Kidney epithelial cell (primary cell): ENCODE data around the gene ABHD8. TPM values are rescaled to one million over a fixed set of nuclear protein-coding genes. Genes with fewer than 3 reads are reported as not detected.

ENCODE experiments used
- DNase-seq: peaks from one replicate; pipeline ENCODE4 v3.0.0-alpha.2; 2010; ENCODE audit warnings: low read depth
- H3K27me3 ChIP-seq: 2 replicates; pipeline ENCODE4 v1.6.0; 2011; ENCODE audit warnings: low read length; ENCODE audit not compliant: control insufficient read depth, insufficient read depth
- H3K36me3 ChIP-seq: 2 replicates; pipeline ENCODE4 v1.5.1; 2011; ENCODE audit warnings: low read length; ENCODE audit not compliant: control insufficient read depth, insufficient read depth
- H3K4me3 ChIP-seq: 2 replicates; pipeline ENCODE4 v1.5.1; 2011; ENCODE audit warnings: low read depth, mild to moderate bottlenecking, control low read depth, low read length
- CTCF ChIP-seq: IDR thresholded peaks from 2 replicates; pipeline ENCODE4 v1.5.1; 2011; ENCODE audit warnings: mild to moderate bottlenecking, moderate library complexity, low read length, control low read depth, inconsistent platforms; ENCODE audit not compliant: insufficient read depth, poor library complexity, severe bottlenecking
- total RNA-seq: library from RNA; depleted of rRNA; stranded (reverse); fragments of >200 nt; gene quantifications from 2 replicates; pipeline ENCODE4 v1.2.3, GENCODE V29; 2015

Gene ABHD8
- total RNA-seq, 1 donor from 2014 or later = 18.6 TPM

DNA sequence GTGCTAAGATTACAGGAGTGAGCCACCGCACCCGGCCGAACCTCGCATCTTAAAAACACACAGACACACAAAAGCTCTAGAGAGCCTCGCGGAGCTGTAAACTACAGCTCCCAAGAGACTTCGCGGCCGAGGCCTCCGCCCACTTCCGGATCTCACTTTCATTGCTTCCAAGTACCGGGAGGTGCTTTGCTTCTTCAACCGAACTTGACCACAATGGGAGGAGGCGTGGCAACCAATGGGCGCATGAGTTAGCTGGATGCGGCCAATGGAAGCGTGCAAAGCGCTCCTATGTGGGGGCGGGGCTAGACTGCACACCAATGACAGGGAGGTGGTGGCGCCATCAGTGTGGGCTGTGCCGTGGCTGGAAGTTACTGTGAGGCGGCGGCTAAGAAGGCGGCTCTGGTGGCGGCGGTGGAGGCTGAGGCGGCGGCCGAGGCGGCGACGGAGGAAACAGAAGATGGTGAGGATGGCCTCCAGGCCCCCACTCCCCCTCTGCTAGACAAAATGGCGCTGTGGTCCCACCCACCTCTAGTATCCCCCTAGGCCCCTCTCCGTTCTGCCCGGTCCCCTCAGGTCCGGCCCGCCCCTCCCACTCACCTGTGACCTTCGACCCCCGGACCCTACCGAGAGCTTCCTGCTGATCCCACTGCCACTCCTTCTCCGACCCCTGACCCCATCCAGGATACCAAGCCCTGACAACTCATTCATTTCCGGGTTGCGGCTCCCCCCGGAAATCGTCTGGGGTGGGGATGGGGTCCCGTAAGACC is 6.2 kb upstream of the ABHD8 start, which contains the start of gene DDA1:
TSS of gene DDA1 (plus strand) at position 366 of the 767 bp plus-strand sequence. CDS start at position 458, 92 bp downstream.
- no peak for TF ChIP-seq CTCF
- peak; percentile 100 for DNase-seq
- Histone ChIP-seq H3K4me3 (peak within 1 kb of the TSS; percentile 92), H3K36me3 (peaks cover 3% of the 10 kb centered on the region), H3K27me3 (no peaks in the 10 kb centered on the region)

DNA sequence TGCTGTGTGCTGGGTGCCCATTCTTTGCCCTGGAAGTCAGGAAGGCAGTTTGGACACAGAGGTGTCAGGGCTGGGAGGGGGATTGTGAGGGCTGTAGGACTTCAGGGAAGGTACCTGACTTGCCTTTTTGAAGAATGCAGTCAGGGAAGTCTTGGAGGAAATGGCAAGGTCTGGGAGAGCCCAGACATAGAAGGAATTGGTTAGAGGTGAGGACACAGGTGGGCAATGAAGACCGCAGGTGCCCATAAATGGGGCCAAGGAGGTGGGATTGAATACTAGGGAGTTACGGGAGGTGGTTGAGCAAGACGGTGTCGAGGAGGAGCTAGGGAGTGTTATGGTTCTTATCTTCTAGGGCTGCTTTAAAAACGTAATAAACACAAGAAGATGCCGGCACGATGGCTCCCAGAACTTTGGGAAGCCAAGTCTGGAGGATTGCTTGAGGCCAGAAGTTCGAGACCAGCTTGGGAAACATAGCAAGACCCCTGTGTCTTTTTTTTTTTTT is 4.7 kb upstream of the ABHD8 start:
- Histone ChIP-seq H3K27me3 (no peaks in the 10 kb centered on the region), H3K4me3 (no peak overlapping the region), H3K36me3 (peaks cover 2% of the 10 kb centered on the region)
- no peak for TF ChIP-seq CTCF
- DNase-seq = no peak

GRCh38 chr19:17306285-17306714 is 3.1 kb upstream of the ABHD8 start:
- H3K27me3 ChIP-seq = no peaks in the 10 kb centered on the region
- TF ChIP-seq CTCF = no peak
- no peak for DNase-seq
- peak overlapping the region; percentile 62 for H3K4me3 ChIP-seq
- H3K36me3 ChIP-seq = peaks cover under 1% of the 10 kb centered on the region

- peak; percentile 87 for TF ChIP-seq CTCF
- peak; percentile 97 for DNase-seq
- Histone ChIP-seq H3K4me3 (peak within 1 kb of the TSS; percentile 62), H3K27me3 (no peaks in the 10 kb centered on the region), H3K36me3 (peaks cover 1% of the 10 kb centered on the region)
Measured at GRCh38 chr19:17305517-17306284, 2.5 kb upstream of the ABHD8 start, which contains the start of gene MRPL34. MRPL34 (plus strand) TSS chr19:17305872; CDS start chr19:17305893, 21 bp downstream.

- Histone ChIP-seq H3K27me3 (no peaks in the 10 kb centered on the region), H3K4me3 (no peak overlapping the region), H3K36me3 (peaks cover 1% of the 10 kb centered on the region)
- TF ChIP-seq CTCF = no peak
- no peak for DNase-seq
Measured at GRCh38 chr19:17305216-17305516, 1.9 kb upstream of the ABHD8 start.
